ENCODE results near the gene AGK. TPM values are rescaled to one million over a fixed set of nuclear protein-coding genes. Genes with fewer than 3 reads are reported as not detected.
"Not testable (repeated sequence)": the region's sequence is repeated elsewhere in the genome, so short reads cannot be mapped to it uniquely, and the experiment has no call there.

The AGK gene
- total RNA-seq, 1 donor = 25.5 TPM

- Histone ChIP-seq H3K9me3 (ENCODE audit: low read depth, low read length) (no peaks in the 10 kb centered on the region), H3K4me1 (ENCODE audit: insufficient read depth, low read length) (no peaks in the 10 kb centered on the region), H3K27me3 (ENCODE audit: insufficient read depth, low read length) (no peaks in the 10 kb centered on the region), H3K4me3 (ENCODE audit: low read length) (no peak overlapping the region)
Measured at GRCh38 chr7:141634065-141634464, 82.9 kb downstream of the AGK start.

GRCh38 chr7:141636053-141636452, 84.8 kb downstream of the AGK start:
- no peak overlapping the region for H3K4me3 ChIP-seq (ENCODE audit: low read length)
- H3K9me3 ChIP-seq (ENCODE audit: low read depth, low read length) = no peaks in the 10 kb centered on the region
- H3K27me3 ChIP-seq (ENCODE audit: insufficient read depth, low read length) = no peaks in the 10 kb centered on the region
- H3K4me1 ChIP-seq (ENCODE audit: insufficient read depth, low read length) = no peaks in the 10 kb centered on the region

- no peaks in the 10 kb centered on the region for H3K4me1 ChIP-seq (ENCODE audit: insufficient read depth, low read length)
- no peaks in the 10 kb centered on the region for H3K9me3 ChIP-seq (ENCODE audit: low read depth, low read length)
- no peak overlapping the region for H3K4me3 ChIP-seq (ENCODE audit: low read length)
- no peaks in the 10 kb centered on the region for H3K27me3 ChIP-seq (ENCODE audit: insufficient read depth, low read length)
Measured at GRCh38 chr7:141640239-141640840, 89.1 kb downstream of the AGK start.

GRCh38 chr7:141641876-141642275, 90.7 kb downstream of the AGK start:
- Histone ChIP-seq H3K27me3 (ENCODE audit: insufficient read depth, low read length) (no peaks in the 10 kb centered on the region), H3K9me3 (ENCODE audit: low read depth, low read length) (no peaks in the 10 kb centered on the region), H3K4me3 (ENCODE audit: low read length) (no peak overlapping the region), H3K4me1 (ENCODE audit: insufficient read depth, low read length) (no peaks in the 10 kb centered on the region)

GRCh38 chr7:141645188-141645587, 94.0 kb downstream of the AGK start:
- no peaks in the 10 kb centered on the region for H3K27me3 ChIP-seq (ENCODE audit: insufficient read depth, low read length)
- H3K4me3 ChIP-seq (ENCODE audit: low read length) = no peak overlapping the region
- H3K9me3 ChIP-seq (ENCODE audit: low read depth, low read length) = no peaks in the 10 kb centered on the region
- H3K4me1 ChIP-seq (ENCODE audit: insufficient read depth, low read length) = no peaks in the 10 kb centered on the region

GRCh38 chr7:141646826-141647480, 95.7 kb downstream of the AGK start:
- Histone ChIP-seq H3K27me3 (ENCODE audit: insufficient read depth, low read length) (no peaks in the 10 kb centered on the region), H3K4me3 (ENCODE audit: low read length) (no peak overlapping the region), H3K9me3 (ENCODE audit: low read depth, low read length) (no peaks in the 10 kb centered on the region), H3K4me1 (ENCODE audit: insufficient read depth, low read length) (no peaks in the 10 kb centered on the region)

- H3K4me3 ChIP-seq (ENCODE audit: low read length); H3K9me3 ChIP-seq (ENCODE audit: low read depth, low read length); H3K4me1 ChIP-seq (ENCODE audit: insufficient read depth, low read length); H3K27me3 ChIP-seq (ENCODE audit: insufficient read depth, low read length): not testable (repeated sequence)
Measured at GRCh38 chr7:141647701-141648100, 96.5 kb downstream of the AGK start.

- Histone ChIP-seq H3K4me3 (ENCODE audit: low read length) (no peak overlapping the region), H3K4me1 (ENCODE audit: insufficient read depth, low read length) (no peaks in the 10 kb centered on the region), H3K27me3 (ENCODE audit: insufficient read depth, low read length) (no peaks in the 10 kb centered on the region), H3K9me3 (ENCODE audit: low read depth, low read length) (no peaks in the 10 kb centered on the region)
Measured at GRCh38 chr7:141648276-141649114, 97.3 kb downstream of the AGK start.

GRCh38 chr7:141649137-141649864, 98.1 kb downstream of the AGK start:
- H3K9me3 ChIP-seq (ENCODE audit: low read depth, low read length) = no peaks in the 10 kb centered on the region
- no peaks in the 10 kb centered on the region for H3K4me1 ChIP-seq (ENCODE audit: insufficient read depth, low read length)
- no peaks in the 10 kb centered on the region for H3K27me3 ChIP-seq (ENCODE audit: insufficient read depth, low read length)
- no peak overlapping the region for H3K4me3 ChIP-seq (ENCODE audit: low read length)

- Histone ChIP-seq H3K4me3 (ENCODE audit: low read length) (no peak overlapping the region), H3K4me1 (ENCODE audit: insufficient read depth, low read length) (no peaks in the 10 kb centered on the region), H3K27me3 (ENCODE audit: insufficient read depth, low read length) (no peaks in the 10 kb centered on the region), H3K9me3 (ENCODE audit: low read depth, low read length) (no peaks in the 10 kb centered on the region)
Measured at GRCh38 chr7:141649865-141650634, 98.8 kb downstream of the AGK start.

- Histone ChIP-seq H3K9me3 (ENCODE audit: low read depth, low read length) (no peaks in the 10 kb centered on the region), H3K27me3 (ENCODE audit: insufficient read depth, low read length) (no peaks in the 10 kb centered on the region), H3K4me1 (ENCODE audit: insufficient read depth, low read length) (no peaks in the 10 kb centered on the region), H3K4me3 (ENCODE audit: low read length) (no peak overlapping the region)
Measured at GRCh38 chr7:141651417-141651816, 100.2 kb downstream of the AGK start.

GRCh38 chr7:141652691-141653090, 101.5 kb downstream of the AGK start:
- Histone ChIP-seq H3K4me3 (ENCODE audit: low read length) (no peak overlapping the region), H3K9me3 (ENCODE audit: low read depth, low read length) (no peaks in the 10 kb centered on the region), H3K4me1 (ENCODE audit: insufficient read depth, low read length) (no peaks in the 10 kb centered on the region), H3K27me3 (ENCODE audit: insufficient read depth, low read length) (no peaks in the 10 kb centered on the region)

- H3K9me3 ChIP-seq (ENCODE audit: low read depth, low read length) = no peaks in the 10 kb centered on the region
- peaks cover under 1% of the 10 kb centered on the region for H3K4me1 ChIP-seq (ENCODE audit: insufficient read depth, low read length)
- H3K27me3 ChIP-seq (ENCODE audit: insufficient read depth, low read length) = no peaks in the 10 kb centered on the region
- H3K4me3 ChIP-seq (ENCODE audit: low read length) = no peak overlapping the region
Measured at GRCh38 chr7:141654551-141654950, 103.3 kb downstream of the AGK start.

GRCh38 chr7:141659501-141659900, 108.3 kb downstream of the AGK start:
- Histone ChIP-seq H3K4me1 (ENCODE audit: insufficient read depth, low read length) (peaks cover 45% of the 10 kb centered on the region), H3K9me3 (ENCODE audit: low read depth, low read length) (no peaks in the 10 kb centered on the region), H3K27me3 (ENCODE audit: insufficient read depth, low read length) (no peaks in the 10 kb centered on the region), H3K4me3 (ENCODE audit: low read length) (no peak overlapping the region)

Data from mononuclear cell (primary cell).